WTC11 (cell line): Measurements from ENCODE around the gene MBNL1. TPM values are rescaled to one million over a fixed set of nuclear protein-coding genes. Genes with fewer than 3 reads are reported as not detected.

ENCODE experiments used
- ATAC-seq: fragments of 200-7000 bp; cut with Tn5 transposase; 2 replicates; pipeline ENCODE4 v1.10.0; 2021; ENCODE audit warnings: mild to moderate bottlenecking, moderate library complexity
- CTCF ChIA-PET: fragments of 300-600 bp; sonication (Branson Sonifier 250); formaldehyde crosslinking; loops from one replicate; lab custom pipeline; 2021; ENCODE audit warnings: antibody characterized with exemption; lab: Charles Lee
- POLR2A ChIA-PET: fragments of 350-600 bp; sonication (Branson Sonifier 250); formaldehyde crosslinking; loops from one replicate; lab custom pipeline; 2021; ENCODE audit warnings: antibody characterized with exemption; lab: Charles Lee
- DNase-seq: peaks from one replicate; pipeline ENCODE4 v3.0.0; 2021; ENCODE audit warnings: low spot score
- H3K27ac Mint-ChIP-seq: 2 replicates; pipeline ENCODE4 v1.8.0; 2021; ENCODE audit warnings: mixed read lengths
- H3K27me3 Mint-ChIP-seq: 2 replicates; pipeline ENCODE4 v1.8.0; 2021; ENCODE audit warnings: low read depth, mild to moderate bottlenecking, moderate library complexity, mixed read lengths
- H3K36me3 Mint-ChIP-seq: 2 replicates; pipeline ENCODE4 v1.8.0; 2021; ENCODE audit warnings: mixed read lengths
- H3K4me1 Mint-ChIP-seq: 2 replicates; pipeline ENCODE4 v1.8.0; 2022; ENCODE audit warnings: mixed read lengths
- H3K4me3 Mint-ChIP-seq: 2 replicates; pipeline ENCODE4 v1.8.0; 2021; ENCODE audit warnings: mild to moderate bottlenecking, moderate library complexity, mixed read lengths
- H3K9me3 Mint-ChIP-seq: 2 replicates; pipeline ENCODE4 v1.8.0; 2021; ENCODE audit warnings: mixed read lengths
- ATF6 ChIP-seq: sonication (generic); formaldehyde crosslinking; IDR thresholded peaks from 2 replicates; pipeline ENCODE4 v1.8.1; 2023; ENCODE audit warnings: mild to moderate bottlenecking, missing genetic modification reagents
- ESRRA ChIP-seq: sonication (generic); formaldehyde crosslinking; IDR thresholded peaks from 2 replicates; pipeline ENCODE4 v1.8.1; 2022; ENCODE audit warnings: mild to moderate bottlenecking, missing genetic modification reagents, borderline replicate concordance
- ETV6 ChIP-seq: sonication (generic); formaldehyde crosslinking; IDR thresholded peaks from 2 replicates; pipeline ENCODE4 v1.8.1; 2022; ENCODE audit warnings: mild to moderate bottlenecking, missing genetic modification reagents
- HMGA2 ChIP-seq: fragments of 250-450 bp; sonication (Bioruptor Pico); IDR thresholded peaks from 2 replicates; pipeline ENCODE4 v1.4.0; 2021; ENCODE audit warnings: mild to moderate bottlenecking, moderate library complexity
- KAT7 ChIP-seq: sonication (generic); formaldehyde crosslinking; IDR thresholded peaks from 2 replicates; pipeline ENCODE4 v1.8.1; 2023; ENCODE audit warnings: missing genetic modification reagents, mild to moderate bottlenecking, borderline replicate concordance
- NFE2L1 ChIP-seq: sonication (generic); formaldehyde crosslinking; IDR thresholded peaks from 2 replicates; pipeline ENCODE4 v1.8.1; 2023; ENCODE audit warnings: missing genetic modification reagents
- OVOL2 ChIP-seq: fragments of 250-450 bp; sonication (Bioruptor Pico); IDR thresholded peaks from 2 replicates; pipeline ENCODE4 v1.9.0; 2021; ENCODE audit warnings: mild to moderate bottlenecking, borderline replicate concordance
- RELA ChIP-seq: sonication (generic); formaldehyde crosslinking; IDR thresholded peaks from 2 replicates; pipeline ENCODE4 v1.8.1; 2022; ENCODE audit warnings: missing genetic modification reagents, mild to moderate bottlenecking, borderline replicate concordance
- SMAD4 ChIP-seq: sonication (generic); formaldehyde crosslinking; IDR thresholded peaks from 2 replicates; pipeline ENCODE4 v1.8.0; 2022; ENCODE audit warnings: mild to moderate bottlenecking, missing genetic modification reagents
- ZBTB43 ChIP-seq: sonication (generic); formaldehyde crosslinking; IDR thresholded peaks from 2 replicates; pipeline ENCODE4 v1.8.1; 2023; ENCODE audit warnings: mild to moderate bottlenecking, missing genetic modification reagents
- ZNF138 ChIP-seq: sonication (generic); formaldehyde crosslinking; conservative IDR thresholded peaks from 2 replicates; pipeline ENCODE4 v1.8.1; 2022; ENCODE audit warnings: mild to moderate bottlenecking, moderate library complexity, missing genetic modification reagents
- ZNF219 ChIP-seq: sonication (generic); formaldehyde crosslinking; IDR thresholded peaks from 2 replicates; pipeline ENCODE4 v1.8.0; 2023; ENCODE audit warnings: missing genetic modification reagents, mild to moderate bottlenecking, borderline replicate concordance
- ZNF263 ChIP-seq: sonication (generic); formaldehyde crosslinking; IDR thresholded peaks from 2 replicates; pipeline ENCODE4 v1.8.1; 2022; ENCODE audit warnings: low read depth, mild to moderate bottlenecking, moderate library complexity, missing genetic modification reagents
- ZNF396 ChIP-seq: fragments of 250-450 bp; sonication (Bioruptor Pico); IDR thresholded peaks from 2 replicates; pipeline ENCODE4 v1.8.0; 2021; ENCODE audit warnings: mild to moderate bottlenecking, moderate library complexity, borderline replicate concordance
- ZNF671 ChIP-seq: fragments of 250-450 bp; sonication (Bioruptor Pico); IDR thresholded peaks from 2 replicates; pipeline ENCODE4 v1.8.0; 2021; ENCODE audit warnings: mild to moderate bottlenecking
- total RNA-seq: library from RNA; stranded (reverse); gene quantifications from 3 replicates; pipeline ENCODE4 v1.2.3, GENCODE V29; 2021
- TF ChIP-seq, protein P1 (sequence below): fragments of 200-600 bp; IDR thresholded peaks from 2 replicates; pipeline ENCODE4 v1.8.0; 2022; ENCODE audit warnings: antibody characterized with exemption
- TF ChIP-seq, protein P2 (sequence below): sonication (generic); formaldehyde crosslinking; IDR thresholded peaks from 2 replicates; pipeline ENCODE4 v1.8.1; 2023; ENCODE audit warnings: mild to moderate bottlenecking, missing genetic modification reagents, moderate library complexity
- TF ChIP-seq, protein P3 (sequence below): fragments of 250-450 bp; sonication (Bioruptor Pico); IDR thresholded peaks from 2 replicates; pipeline ENCODE4 v2.1.2; 2022; ENCODE audit warnings: mild to moderate bottlenecking, moderate library complexity
- TF ChIP-seq, protein P4 (sequence below): sonication (generic); formaldehyde crosslinking; IDR thresholded peaks from 2 replicates; pipeline ENCODE4 v1.8.1; 2022; ENCODE audit warnings: missing genetic modification reagents, borderline replicate concordance

MBNL1 gene
- total RNA-seq, 1 experiment from 2014 or later, result 20.4 TPM

DNA sequence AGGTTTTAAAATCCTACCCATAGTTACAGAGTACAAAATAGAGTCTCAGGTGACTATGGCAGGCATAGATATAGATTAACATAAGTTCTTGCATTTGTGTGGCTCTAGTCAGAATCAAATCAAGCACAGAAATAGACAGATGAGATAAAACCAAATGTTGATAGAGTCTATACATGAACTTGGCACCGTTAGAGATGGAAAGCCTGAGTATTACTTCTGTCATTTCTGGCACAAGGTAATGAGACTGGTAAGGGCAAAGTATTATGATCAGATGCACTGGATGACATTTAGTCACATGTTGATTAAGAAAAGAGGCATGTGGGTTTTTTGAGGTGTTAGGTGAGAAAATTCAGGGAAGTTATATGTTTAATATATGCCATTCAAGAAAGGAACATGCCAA, 219.7 kb downstream of the MBNL1 start:
- peaks cover 3% of the 10 kb centered on the region; the same call in 1 of the 2 replicates for H3K36me3 Mint-ChIP-seq
- DNase-seq (no peak), ATAC-seq (no peak)
- H3K4me3 Mint-ChIP-seq, result no peak overlapping the region
- H3K9me3 Mint-ChIP-seq, result peaks cover 11% of the 10 kb centered on the region
- no peak for TF ChIP-seq ESRRA (CRISPR knock-in tag)
- POLR2A ChIA-PET, result no interaction called here
- no peaks in the 10 kb centered on the region for H3K4me1 Mint-ChIP-seq
- CTCF ChIA-PET, result no interaction called here
- H3K27ac Mint-ChIP-seq, result no peak overlapping the region
- H3K27me3 Mint-ChIP-seq, result no peaks in the 10 kb centered on the region

DNA sequence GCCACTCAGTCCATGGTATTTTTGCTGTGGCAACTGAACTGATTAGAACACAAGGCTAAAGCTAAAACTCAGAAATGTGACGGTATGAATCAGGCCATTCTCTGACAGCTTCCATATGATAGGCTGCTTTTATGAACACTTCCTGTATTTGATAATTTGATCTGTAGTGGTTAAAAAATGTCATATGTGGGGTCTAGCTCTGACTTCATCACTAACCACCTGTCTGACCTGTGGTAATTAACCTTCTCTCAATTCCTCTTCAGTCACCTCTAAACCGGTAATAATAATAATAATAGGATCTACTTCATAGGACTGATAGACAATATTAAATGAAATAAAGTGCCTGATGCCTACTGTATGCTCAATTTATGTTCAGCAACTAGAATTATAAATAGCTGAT, 223.2 kb downstream of the MBNL1 start:
- POLR2A ChIA-PET, result interaction anchor here (1.3 kb wide), 1 partner anchor 343 kb away, joined by 3 read pairs; the partner anchor contains the start of gene P2RY1
- CTCF ChIA-PET, result interaction anchor here (1.3 kb wide), 1 partner anchor 20 kb away, joined by 4 read pairs; no protein-coding TSS in a partner anchor
- H3K36me3 Mint-ChIP-seq, result no peaks in the 10 kb centered on the region

GRCh38 chr3:152496286-152496685, 227.6 kb downstream of the MBNL1 start:
- Mint-ChIP-seq H3K27me3 (no peaks in the 10 kb centered on the region), H3K27ac (peak overlapping the region; percentile 63; the same call in 1 of the 2 replicates)
- no peak for TF ChIP-seq OVOL2 (CRISPR knock-in tag)
- TF ChIP-seq, protein P1, sequence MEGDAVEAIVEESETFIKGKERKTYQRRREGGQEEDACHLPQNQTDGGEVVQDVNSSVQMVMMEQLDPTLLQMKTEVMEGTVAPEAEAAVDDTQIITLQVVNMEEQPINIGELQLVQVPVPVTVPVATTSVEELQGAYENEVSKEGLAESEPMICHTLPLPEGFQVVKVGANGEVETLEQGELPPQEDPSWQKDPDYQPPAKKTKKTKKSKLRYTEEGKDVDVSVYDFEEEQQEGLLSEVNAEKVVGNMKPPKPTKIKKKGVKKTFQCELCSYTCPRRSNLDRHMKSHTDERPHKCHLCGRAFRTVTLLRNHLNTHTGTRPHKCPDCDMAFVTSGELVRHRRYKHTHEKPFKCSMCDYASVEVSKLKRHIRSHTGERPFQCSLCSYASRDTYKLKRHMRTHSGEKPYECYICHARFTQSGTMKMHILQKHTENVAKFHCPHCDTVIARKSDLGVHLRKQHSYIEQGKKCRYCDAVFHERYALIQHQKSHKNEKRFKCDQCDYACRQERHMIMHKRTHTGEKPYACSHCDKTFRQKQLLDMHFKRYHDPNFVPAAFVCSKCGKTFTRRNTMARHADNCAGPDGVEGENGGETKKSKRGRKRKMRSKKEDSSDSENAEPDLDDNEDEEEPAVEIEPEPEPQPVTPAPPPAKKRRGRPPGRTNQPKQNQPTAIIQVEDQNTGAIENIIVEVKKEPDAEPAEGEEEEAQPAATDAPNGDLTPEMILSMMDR, result no peak
- TF ChIP-seq ZNF219 (CRISPR knock-in tag), result no peak
- no peak for TF ChIP-seq ZNF671
- TF ChIP-seq RELA, result no peak
- TF ChIP-seq ZNF138 (CRISPR knock-in tag), result no peak
- no peak for TF ChIP-seq ZBTB43 (CRISPR knock-in tag)
- TF ChIP-seq, all 79 proteins: peak for 0
- POLR2A ChIA-PET, result no interaction called here
- ATAC-seq (0 out of 2 replicates have a peak, but pooled peaks have one; percentile 22), DNase-seq (no peak)
- CTCF ChIA-PET, result interaction anchor here (0.6 to 1.5 kb wide), 3 partner anchors 24 to 150 kb away, joined by 3 to 6 read pairs (median 4); no protein-coding TSS in a partner anchor
- Mint-ChIP-seq H3K4me1 (peaks cover 21% of the 10 kb centered on the region), H3K4me3 (no peak overlapping the region), H3K36me3 (0 out of 2 replicates have a peak, but pooled peaks cover 2% of the 10 kb centered on the region), H3K9me3 (peaks cover 4% of the 10 kb centered on the region)

More for the DNA sequence above, 223.2 kb downstream of the MBNL1 start:
- TF ChIP-seq ZNF219 (CRISPR knock-in tag) (no peak), ETV6 (CRISPR knock-in tag) (no peak)
- no peak overlapping the region for H3K4me3 Mint-ChIP-seq
- H3K9me3 Mint-ChIP-seq, result no peaks in the 10 kb centered on the region
- H3K27me3 Mint-ChIP-seq, result no peaks in the 10 kb centered on the region
- peaks cover 8% of the 10 kb centered on the region for H3K4me1 Mint-ChIP-seq
- no peak for ATAC-seq
- no peak overlapping the region for H3K27ac Mint-ChIP-seq
- no peak for DNase-seq

GRCh38 chr3:152496716-152497115, 228.0 kb downstream of the MBNL1 start:
- CTCF ChIA-PET, result interaction anchor here (0.6 to 1.5 kb wide), 3 partner anchors 25 to 150 kb away, joined by 3 to 6 read pairs (median 4); no protein-coding TSS in a partner anchor
- DNase-seq, result no peak
- H3K27ac Mint-ChIP-seq, result peak overlapping the region; percentile 63
- H3K36me3 Mint-ChIP-seq, result 0 out of 2 replicates have a peak, but pooled peaks cover 2% of the 10 kb centered on the region
- no peaks in the 10 kb centered on the region for H3K27me3 Mint-ChIP-seq
- peak; percentile 82 for ATAC-seq
- POLR2A ChIA-PET, result no interaction called here
- H3K9me3 Mint-ChIP-seq, result peaks cover 8% of the 10 kb centered on the region
- H3K4me1 Mint-ChIP-seq, result peaks cover 21% of the 10 kb centered on the region
- no peak overlapping the region for H3K4me3 Mint-ChIP-seq
- TF ChIP-seq ZNF263 (CRISPR knock-in tag) (no peak), KAT7 (CRISPR knock-in tag) (no peak), ZNF219 (CRISPR knock-in tag) (no peak), SMAD4 (CRISPR knock-in tag) (no peak), HMGA2 (CRISPR knock-in tag) (no peak), ZNF396 (CRISPR knock-in tag) (no peak), ETV6 (CRISPR knock-in tag) (no peak), ATF6 (CRISPR knock-in tag) (no peak), NFE2L1 (no peak)
- TF ChIP-seq, protein P2, sequence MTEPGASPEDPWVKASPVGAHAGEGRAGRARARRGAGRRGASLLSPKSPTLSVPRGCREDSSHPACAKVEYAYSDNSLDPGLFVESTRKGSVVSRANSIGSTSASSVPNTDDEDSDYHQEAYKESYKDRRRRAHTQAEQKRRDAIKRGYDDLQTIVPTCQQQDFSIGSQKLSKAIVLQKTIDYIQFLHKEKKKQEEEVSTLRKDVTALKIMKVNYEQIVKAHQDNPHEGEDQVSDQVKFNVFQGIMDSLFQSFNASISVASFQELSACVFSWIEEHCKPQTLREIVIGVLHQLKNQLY (CRISPR knock-in tag), result no peak
- TF ChIP-seq, protein P3, sequence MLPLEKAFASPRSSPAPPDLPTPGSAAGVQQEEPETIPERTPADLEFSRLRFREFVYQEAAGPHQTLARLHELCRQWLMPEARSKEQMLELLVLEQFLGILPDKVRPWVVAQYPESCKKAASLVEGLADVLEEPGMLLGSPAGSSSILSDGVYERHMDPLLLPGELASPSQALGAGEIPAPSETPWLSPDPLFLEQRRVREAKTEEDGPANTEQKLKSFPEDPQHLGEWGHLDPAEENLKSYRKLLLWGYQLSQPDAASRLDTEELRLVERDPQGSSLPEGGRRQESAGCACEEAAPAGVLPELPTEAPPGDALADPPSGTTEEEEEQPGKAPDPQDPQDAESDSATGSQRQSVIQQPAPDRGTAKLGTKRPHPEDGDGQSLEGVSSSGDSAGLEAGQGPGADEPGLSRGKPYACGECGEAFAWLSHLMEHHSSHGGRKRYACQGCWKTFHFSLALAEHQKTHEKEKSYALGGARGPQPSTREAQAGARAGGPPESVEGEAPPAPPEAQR, result no peak
- TF ChIP-seq, protein P4, sequence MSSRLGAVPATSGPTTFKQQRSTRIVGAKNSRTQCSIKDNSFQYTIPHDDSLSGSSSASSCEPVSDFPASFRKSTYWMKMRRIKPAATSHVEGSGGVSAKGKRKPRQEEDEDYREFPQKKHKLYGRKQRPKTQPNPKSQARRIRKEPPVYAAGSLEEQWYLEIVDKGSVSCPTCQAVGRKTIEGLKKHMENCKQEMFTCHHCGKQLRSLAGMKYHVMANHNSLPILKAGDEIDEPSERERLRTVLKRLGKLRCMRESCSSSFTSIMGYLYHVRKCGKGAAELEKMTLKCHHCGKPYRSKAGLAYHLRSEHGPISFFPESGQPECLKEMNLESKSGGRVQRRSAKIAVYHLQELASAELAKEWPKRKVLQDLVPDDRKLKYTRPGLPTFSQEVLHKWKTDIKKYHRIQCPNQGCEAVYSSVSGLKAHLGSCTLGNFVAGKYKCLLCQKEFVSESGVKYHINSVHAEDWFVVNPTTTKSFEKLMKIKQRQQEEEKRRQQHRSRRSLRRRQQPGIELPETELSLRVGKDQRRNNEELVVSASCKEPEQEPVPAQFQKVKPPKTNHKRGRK (CRISPR knock-in tag), result no peak
